NCI-H2081 treated with DMSO at 0.1 percent for 48 hours (cell line): ENCODE measurements around the gene ZNF600.
A peak's percentile ranks its signal among the peaks of the same experiment; 100 is the strongest.
"Not testable (repeated sequence)": the region's sequence is repeated elsewhere in the genome, so short reads cannot be mapped to it uniquely, and the experiment has no call there.

Source experiments
- DNase-seq: peaks from one replicate; lab custom pipeline; 2025; lab: John Stamatoyannopoulos, UW

Gene ZNF600

GRCh38 chr19:52786464-52787354 lies at the start of gene ZNF600:
Gene ZNF600, minus strand, starts transcription at chr19:52786791. Its CDS starts 7,903 bp downstream, at chr19:52778888.
- not testable (repeated sequence) for DNase-seq

GRCh38 chr19:52834289-52834688 lies 47.7 kb upstream of the ZNF600 start:
- not testable (repeated sequence) for DNase-seq

- not testable (repeated sequence) for DNase-seq
These were observed 47.0 kb upstream of the ZNF600 start for GRCh38 chr19:52833541-52833940.

- not testable (repeated sequence) for DNase-seq
These were observed 43.3 kb upstream of the ZNF600 start for GRCh38 chr19:52829866-52830265.

- DNase-seq: no peak
These were observed 39.2 kb upstream of the ZNF600 start for GRCh38 chr19:52825765-52826164.

DNA sequence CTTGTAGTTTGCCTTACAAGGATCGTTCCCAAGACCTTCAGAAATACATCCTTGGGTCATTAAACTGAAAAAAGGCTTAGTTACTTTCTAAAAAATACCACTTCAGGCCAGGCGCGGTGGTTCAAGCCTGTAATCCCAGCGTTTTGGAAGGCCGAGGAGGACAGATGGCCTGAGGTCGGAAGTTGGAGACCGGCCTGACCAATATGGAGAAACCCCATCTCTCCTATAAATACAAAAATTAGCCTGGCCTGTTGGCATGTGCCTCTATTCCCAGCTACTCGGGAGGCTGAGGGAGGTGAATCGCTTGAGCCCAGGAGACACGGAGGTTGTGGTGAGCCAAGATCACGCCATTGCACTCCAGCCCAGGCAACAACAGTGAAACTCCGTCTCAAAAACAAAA lies 37.1 kb upstream of the ZNF600 start:
- no peak for DNase-seq

DNA sequence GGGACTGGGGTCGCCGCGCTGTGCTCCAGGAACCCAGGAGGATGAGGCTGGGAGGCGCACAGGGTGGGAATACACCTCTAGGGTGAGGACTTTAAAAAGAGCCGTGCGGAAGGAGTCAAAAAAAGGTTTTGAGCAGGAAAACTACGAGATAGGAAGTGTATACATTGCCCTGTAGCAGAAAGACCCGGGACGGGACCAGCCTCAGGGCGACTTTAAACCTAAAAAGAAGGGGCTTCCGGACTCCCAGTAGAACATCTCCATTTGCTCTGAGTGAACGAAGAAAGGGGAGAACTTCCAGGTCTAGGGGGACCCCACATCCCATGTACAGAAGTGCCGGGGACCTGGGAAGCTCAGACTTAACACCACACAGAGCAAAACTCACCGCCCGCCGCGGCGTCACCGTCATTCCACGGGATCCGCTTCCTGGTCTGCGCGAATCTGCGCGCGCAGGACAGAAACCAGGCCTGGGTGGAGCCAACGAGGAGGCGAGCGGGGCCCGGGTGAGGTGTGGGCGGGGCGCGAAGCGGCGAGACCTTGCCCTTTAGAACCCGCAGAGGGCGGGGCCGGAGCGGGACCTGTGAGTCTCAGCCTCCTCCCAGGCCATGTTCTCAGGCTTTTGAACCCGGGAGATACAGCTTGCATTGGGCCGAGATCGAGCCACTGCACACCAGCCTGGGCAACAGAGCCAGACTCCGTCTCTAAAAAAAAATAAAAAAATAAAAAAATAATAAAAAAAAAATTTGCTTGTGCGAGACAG lies 34.8 kb upstream of the ZNF600 start, which contains the start of gene ZNF28:
ZNF28 (minus strand) TSS at position 430 of the 757 bp plus-strand sequence. CDS start 3,675 bp downstream, outside the sequence.
- DNase-seq: not testable (repeated sequence)

GRCh38 chr19:52820472-52821203 lies 34.0 kb upstream of the ZNF600 start:
- not testable (repeated sequence) for DNase-seq

GRCh38 chr19:52809801-52810200 lies 23.2 kb upstream of the ZNF600 start:
- no peak for DNase-seq

DNA sequence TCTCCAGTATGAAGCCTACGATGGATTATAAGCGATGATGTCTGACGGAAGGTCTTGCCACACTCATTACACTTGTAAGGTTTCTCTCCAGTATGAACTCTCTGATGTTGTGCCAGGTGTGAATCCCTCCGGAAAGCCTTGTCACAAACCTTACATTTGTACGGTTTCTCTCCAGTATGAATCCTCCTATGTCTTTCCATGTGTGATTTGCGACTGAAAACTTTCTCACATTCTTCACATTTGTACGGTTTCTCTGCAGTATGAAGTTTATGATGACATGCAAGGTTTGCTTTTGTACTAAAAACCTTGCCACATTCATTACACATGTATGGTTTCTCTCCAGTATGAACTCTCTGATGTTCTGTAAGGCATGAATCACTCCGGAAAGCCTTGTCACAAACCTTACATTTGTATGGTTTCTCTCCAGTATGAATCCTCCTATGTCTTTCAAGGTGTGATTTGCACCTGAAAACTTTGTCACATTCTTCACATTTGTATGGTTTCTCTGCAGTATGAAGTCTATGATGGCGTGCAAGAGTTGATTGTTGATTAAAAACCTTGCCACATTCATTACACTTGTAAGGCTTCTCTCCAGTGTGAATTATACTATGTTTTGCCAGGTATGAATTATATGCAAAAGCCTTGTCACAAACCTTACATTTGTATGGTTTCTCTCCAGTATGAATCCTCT lies 13.5 kb upstream of the ZNF600 start:
- DNase-seq: not testable (repeated sequence)

DNA sequence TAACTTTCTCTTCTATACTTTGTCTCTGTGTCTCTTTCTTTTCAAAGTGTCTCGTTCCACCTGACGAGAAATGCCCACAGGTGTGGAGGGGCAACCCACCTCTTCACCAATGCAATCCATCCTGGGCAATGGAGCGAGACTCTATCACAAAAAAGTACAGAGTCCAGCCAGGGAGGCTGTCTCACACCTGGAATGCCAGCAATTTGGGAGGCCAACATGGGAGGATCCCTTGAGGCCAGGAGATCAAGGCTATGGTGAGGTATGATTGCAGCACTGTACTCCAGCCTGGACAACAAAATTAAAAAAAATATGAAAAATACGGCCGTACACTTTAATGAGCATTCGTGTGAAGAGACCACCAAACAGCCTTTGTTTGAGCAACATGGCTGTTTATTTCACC lies 2.8 kb upstream of the ZNF600 start:
- DNase-seq: no peak

- DNase-seq: no peak
These were observed 520 bp downstream of the ZNF600 start for GRCh38 chr19:52786078-52786463.

- no peak for DNase-seq
These were observed 1.1 kb downstream of the ZNF600 start for GRCh38 chr19:52785506-52785905.

- not testable (repeated sequence) for DNase-seq
These were observed 3.7 kb downstream of the ZNF600 start for GRCh38 chr19:52782864-52783263.

GRCh38 chr19:52778811-52779210 lies 7.8 kb downstream of the ZNF600 start:
- no peak for DNase-seq

DNA sequence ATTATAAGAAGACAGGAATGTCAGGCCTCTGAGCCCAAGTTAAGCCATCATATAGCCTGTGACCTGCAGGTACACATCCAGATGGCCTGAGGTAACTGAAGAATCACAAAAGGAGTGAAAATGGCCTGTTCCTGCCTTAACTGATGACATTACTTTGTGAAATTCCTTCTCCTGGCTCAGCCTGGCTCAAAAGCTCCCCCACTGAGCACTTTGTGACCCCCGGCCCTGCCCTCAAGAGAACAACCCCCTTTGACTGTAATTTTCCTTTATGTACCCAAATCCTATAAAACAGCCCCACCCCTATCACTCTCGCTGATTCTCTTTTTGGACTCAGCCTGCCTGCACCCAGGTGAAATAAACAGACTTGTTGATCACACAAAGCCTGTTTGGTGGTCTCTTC lies 30.1 kb downstream of the ZNF600 start:
- not testable (repeated sequence) for DNase-seq

GRCh38 chr19:52749780-52750179 lies 36.8 kb downstream of the ZNF600 start:
- no peak for DNase-seq

DNA sequence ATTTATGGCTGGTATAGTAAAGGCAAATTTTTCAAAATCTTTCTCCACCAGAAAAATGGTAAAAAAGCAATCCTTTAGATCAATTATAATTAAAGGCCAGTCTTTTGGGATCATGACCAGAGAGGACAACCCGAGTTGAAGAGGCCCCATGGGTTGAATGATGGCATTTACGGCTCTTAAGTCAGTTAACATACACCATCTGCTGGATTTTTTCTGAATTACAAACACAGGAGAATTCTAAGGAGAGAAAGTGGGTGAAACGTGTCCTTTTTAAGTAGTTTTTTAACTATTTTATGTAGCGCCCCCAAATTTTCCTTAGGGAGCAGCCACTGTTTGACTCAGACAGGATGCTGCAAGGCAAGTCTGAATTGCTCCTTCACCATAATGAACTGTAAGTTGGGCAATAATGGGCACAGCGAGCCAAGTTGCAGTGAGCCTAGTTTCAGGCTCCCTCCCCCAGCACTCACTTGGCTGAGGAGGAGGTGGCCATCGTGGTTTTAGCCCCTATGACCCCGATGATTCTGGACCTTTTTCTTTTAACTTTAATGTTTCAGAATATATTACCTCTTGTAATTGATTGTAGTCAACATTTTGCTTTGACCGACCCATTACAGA lies 38.1 kb downstream of the ZNF600 start:
- peak; percentile 3 for DNase-seq

DNA sequence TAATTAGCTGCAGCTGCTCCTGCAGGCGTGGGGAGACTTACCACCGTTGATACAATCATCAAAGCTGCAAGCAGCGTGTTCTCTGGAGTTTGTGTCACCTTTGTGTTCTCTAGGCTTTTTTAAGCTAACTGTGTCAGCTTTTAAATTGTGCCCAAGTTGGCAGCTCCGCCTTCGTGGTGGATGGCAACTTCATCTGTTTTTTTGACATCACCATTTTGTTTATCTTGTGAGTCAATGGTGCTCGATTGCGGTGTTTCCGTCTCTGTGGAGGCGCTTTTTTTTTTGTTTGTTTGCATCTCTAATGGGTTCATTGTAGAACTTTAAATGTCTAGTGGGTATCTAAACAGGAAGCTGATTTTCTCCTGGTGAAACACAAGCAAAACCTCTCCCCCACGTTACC lies 40.7 kb downstream of the ZNF600 start:
- not testable (repeated sequence) for DNase-seq

- no peak for DNase-seq
These were observed 43.5 kb downstream of the ZNF600 start for GRCh38 chr19:52743091-52743490.

DNA sequence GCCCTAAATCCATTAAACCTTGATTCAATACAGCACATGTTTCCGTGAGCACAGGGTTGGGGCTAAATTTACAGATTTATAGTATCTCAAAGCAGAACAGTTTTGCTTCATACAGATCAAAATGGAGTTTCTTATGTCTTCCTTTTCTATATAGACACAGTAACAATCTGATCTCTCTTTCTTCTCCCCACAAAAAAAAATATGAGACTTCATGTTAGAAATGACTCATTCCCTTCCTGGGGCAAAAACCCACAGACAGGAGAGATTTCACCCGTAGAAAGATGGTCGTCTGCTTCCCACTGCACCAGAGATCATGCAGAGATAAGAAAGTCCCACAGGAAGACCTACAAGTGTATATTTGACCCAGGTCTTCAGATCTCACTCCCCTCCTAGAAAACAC lies 44.1 kb downstream of the ZNF600 start:
- no peak for DNase-seq
